H9 (cell line): ENCODE data around the gene FBXO42. TPM values are rescaled to one million over a fixed set of nuclear protein-coding genes. Genes with fewer than 3 reads are reported as not detected.

Experiments
- DNase-seq: peaks from one replicate; pipeline ENCODE4 v3.0.0-alpha.2; 2017
- H2AFZ ChIP-seq: one replicate; pipeline ENCODE4 v1.6.1; 2013; ENCODE audit warnings: mild to moderate bottlenecking, low read length, control low read depth, moderate library complexity
- H2AK5ac ChIP-seq: 2 replicates; pipeline ENCODE4 v1.6.1; 2013; ENCODE audit warnings: low read length, control low read depth, mixed read lengths; ENCODE audit not compliant: insufficient read length
- H2BK120ac ChIP-seq: one replicate; pipeline ENCODE4 v1.6.1; 2013; ENCODE audit warnings: low read depth, mild to moderate bottlenecking, low read length, control low read depth, inconsistent platforms; ENCODE audit not compliant: poor library complexity, severe bottlenecking
- H2BK12ac ChIP-seq: 2 replicates; pipeline ENCODE4 v1.6.1; 2013; ENCODE audit warnings: low read length, control low read depth, mixed read lengths, low read depth; ENCODE audit not compliant: insufficient read length
- H2BK15ac ChIP-seq: 2 replicates; pipeline ENCODE4 v1.6.1; 2013; ENCODE audit warnings: low read depth, low read length, control low read depth
- H2BK20ac ChIP-seq: one replicate; pipeline ENCODE4 v1.6.1; 2013; ENCODE audit warnings: low read depth, mild to moderate bottlenecking, low read length, control low read depth, inconsistent platforms; ENCODE audit not compliant: poor library complexity, severe bottlenecking
- H2BK5ac ChIP-seq: 2 replicates; pipeline ENCODE4 v1.6.1; 2013; ENCODE audit warnings: low read length, control low read depth, mixed read lengths; ENCODE audit not compliant: insufficient read length
- H3K14ac ChIP-seq: 2 replicates; pipeline ENCODE4 v1.6.1; 2013; ENCODE audit warnings: low read length, control low read depth; ENCODE audit not compliant: insufficient read depth
- H3K18ac ChIP-seq: 2 replicates; pipeline ENCODE4 v1.6.1; 2013; ENCODE audit warnings: low read depth, mild to moderate bottlenecking, mixed read lengths, low read length, control low read depth; ENCODE audit not compliant: insufficient read length
- H3K23ac ChIP-seq: 2 replicates; pipeline ENCODE4 v1.6.1; 2013; ENCODE audit warnings: low read length, control low read depth, mixed read lengths, low read depth; ENCODE audit not compliant: insufficient read length
- H3K23me2 ChIP-seq: 2 replicates; pipeline ENCODE4 v1.6.1; 2013; ENCODE audit warnings: low read depth, mild to moderate bottlenecking, mixed read lengths, low read length, control low read depth; ENCODE audit not compliant: insufficient read length, poor library complexity, severe bottlenecking
- H3K27ac ChIP-seq: 2 replicates; pipeline ENCODE4 v1.5.1; 2013; ENCODE audit warnings: low read length, control low read depth, mixed read lengths, low read depth; ENCODE audit not compliant: insufficient read length
- H3K27me3 ChIP-seq: 2 replicates; pipeline ENCODE4 v1.6.1; 2013; ENCODE audit warnings: low read length, control low read depth, inconsistent platforms; ENCODE audit not compliant: insufficient read depth
- H3K4ac ChIP-seq: 2 replicates; pipeline ENCODE4 v1.6.1; 2013; ENCODE audit warnings: low read depth, mild to moderate bottlenecking, control low read depth, inconsistent platforms, low read length, moderate library complexity
- H3K4me1 ChIP-seq: 2 replicates; pipeline ENCODE4 v1.6.1; 2013; ENCODE audit warnings: low read length, control low read depth, inconsistent platforms; ENCODE audit not compliant: insufficient read depth
- H3K4me2 ChIP-seq: 2 replicates; pipeline ENCODE4 v1.6.1; 2013; ENCODE audit warnings: low read length, control low read depth, mixed read lengths; ENCODE audit not compliant: insufficient read length, insufficient read depth
- H3K56ac ChIP-seq: 2 replicates; pipeline ENCODE4 v1.6.1; 2013; ENCODE audit warnings: low read depth, mild to moderate bottlenecking, mixed read lengths, low read length, control low read depth; ENCODE audit not compliant: insufficient read length
- H3K79me1 ChIP-seq: 2 replicates; pipeline ENCODE4 v1.6.1; 2013; ENCODE audit warnings: low read depth, mild to moderate bottlenecking, moderate library complexity, low read length, control low read depth, inconsistent platforms; ENCODE audit not compliant: insufficient read depth, poor library complexity, severe bottlenecking
- H3K79me2 ChIP-seq: 2 replicates; pipeline ENCODE4 v1.6.1; 2013; ENCODE audit warnings: low read length, control low read depth, inconsistent platforms; ENCODE audit not compliant: insufficient read depth
- H3K9ac ChIP-seq: 2 replicates; pipeline ENCODE4 v1.6.1; 2013; ENCODE audit warnings: low read length, control low read depth, mixed read lengths; ENCODE audit not compliant: insufficient read length; ENCODE audit errors: extremely low read depth
- H3K9me3 ChIP-seq: one replicate; pipeline ENCODE4 v1.6.1; 2013; ENCODE audit warnings: low read depth, low read length, inconsistent platforms; ENCODE audit not compliant: control insufficient read depth
- H3T11ph ChIP-seq: one replicate; pipeline ENCODE4 v1.6.1; 2013; ENCODE audit warnings: mild to moderate bottlenecking, low read length, control low read depth, inconsistent platforms
- H4K20me1 ChIP-seq: one replicate; pipeline ENCODE4 v1.6.1; 2013; ENCODE audit not compliant: control insufficient read depth, insufficient read length, insufficient read depth
- H4K5ac ChIP-seq: 2 replicates; pipeline ENCODE4 v1.6.1; 2013; ENCODE audit warnings: low read depth, mild to moderate bottlenecking, mixed read lengths, low read length, control low read depth; ENCODE audit not compliant: insufficient read length
- H4K8ac ChIP-seq: replicated peaks from 2 replicates; pipeline ENCODE4 v1.6.1; 2013; ENCODE audit warnings: low read length, control low read depth, mixed read lengths, low read depth; ENCODE audit not compliant: insufficient read length
- H4K91ac ChIP-seq: 2 replicates; pipeline ENCODE4 v1.6.1; 2013; ENCODE audit warnings: low read depth, mild to moderate bottlenecking, moderate library complexity, mixed read lengths, low read length, control low read depth; ENCODE audit not compliant: insufficient read length
- H3K27ac Mint-ChIP-seq, 3 experiments: 2 replicates in 2 of 3; 3 replicates in 1 of 3; pipeline ENCODE4 v1.8.0; 2020 to 2021; ENCODE audit warnings: mixed read lengths in 3 of 3, mild to moderate bottlenecking in 1 of 3, moderate library complexity in 1 of 3
- H3K27me3 Mint-ChIP-seq: 2 replicates; pipeline ENCODE4 v1.8.0; 2021; ENCODE audit warnings: low read depth, mild to moderate bottlenecking, moderate library complexity, mixed read lengths
- H3K36me3 Mint-ChIP-seq, 3 experiments: 2 replicates in 2 of 3; 3 replicates in 1 of 3; pipeline ENCODE4 v1.8.0; 2020 to 2021; ENCODE audit warnings: low read depth in 3 of 3, mixed read lengths in 3 of 3; ENCODE audit not compliant: insufficient read depth in 1 of 3
- H3K4me1 Mint-ChIP-seq, 2 experiments: 2 replicates each; pipeline ENCODE4 v1.8.0; 2020; ENCODE audit warnings: mixed read lengths in 2 of 2
- H3K4me3 Mint-ChIP-seq, 2 experiments: 2 replicates in 1 of 2; 3 replicates in 1 of 2; pipeline ENCODE4 v1.8.0; 2020 to 2021; ENCODE audit warnings: mild to moderate bottlenecking in 2 of 2, mixed read lengths in 2 of 2, moderate library complexity in 1 of 2
- H3K9me3 Mint-ChIP-seq, 2 experiments: 2 replicates in 1 of 2; 3 replicates in 1 of 2; pipeline ENCODE4 v1.8.0; 2020; ENCODE audit warnings: mild to moderate bottlenecking in 2 of 2, mixed read lengths in 2 of 2, moderate library complexity in 1 of 2
- CTCF ChIP-seq: fragments of 200-600 bp; sonication (generic); conservative IDR thresholded peaks from 3 replicates; pipeline ENCODE4 v1.8.0; 2021; ENCODE audit warnings: antibody characterized with exemption, mild to moderate bottlenecking
- WGBS: extraction: QIAGEN DNeasy Blood & Tissue Kit; methylation state at CpG from one replicate; pipeline ENCODE4 v1.1.7; 2013; ENCODE audit warnings: missing lambda C conversion rate, low lambda C conversion rate, mixed read lengths; ENCODE audit not compliant: insufficient read length; ENCODE audit errors: extremely low coverage; 5-methylcytosine and 5-hydroxymethylcytosine counted together
- total RNA-seq: library from RNA; stranded (reverse); gene quantifications from 2 replicates; pipeline ENCODE4 v1.2.1, GENCODE V29; 2021

The FBXO42 gene
- total RNA-seq, 1 experiment from 2014 or later = 17.4 TPM

DNA sequence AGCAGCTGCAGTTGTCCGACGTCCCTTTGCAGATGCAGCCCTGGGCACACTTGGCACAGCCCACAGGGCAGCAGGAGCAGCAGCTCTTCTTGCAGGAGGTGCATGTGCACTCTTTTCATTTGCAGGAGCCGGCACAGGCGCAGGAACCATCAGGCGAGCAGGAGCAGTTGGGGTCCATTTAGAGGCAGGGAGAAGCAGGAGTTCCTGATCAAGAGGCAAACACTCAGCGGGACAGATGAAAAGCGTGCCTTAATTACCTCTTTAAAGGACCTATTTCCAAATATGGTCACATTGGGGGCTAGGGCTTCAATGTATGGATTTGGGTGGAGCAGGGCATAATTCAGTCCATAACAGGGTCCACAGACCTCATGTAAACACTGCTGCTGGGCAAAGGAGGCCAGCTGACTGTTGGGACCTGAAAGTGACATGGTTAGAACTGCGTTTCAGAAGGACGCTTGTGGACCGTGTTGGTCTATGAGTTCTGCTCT lies 111.0 kb downstream of the FBXO42 start:
- Histone ChIP-seq H2BK5ac (no peak overlapping the region), H4K5ac (no peak overlapping the region), H3K9me3 (no peaks in the 10 kb centered on the region), H4K8ac (no peak overlapping the region), H3K4me2 (no peak overlapping the region), H3K18ac (no peak overlapping the region), H2AK5ac (no peak overlapping the region), H3K56ac (no peak overlapping the region), H3K27ac (no peak overlapping the region), H2BK15ac (no peak overlapping the region), H3K79me2 (no peaks in the 10 kb centered on the region), H3T11ph (no peak overlapping the region), H4K91ac (no peak overlapping the region), H2BK120ac (no peak overlapping the region), H3K4ac (no peak overlapping the region), H2BK20ac (no peak overlapping the region), H3K23ac (no peak overlapping the region), H2AFZ (no peak overlapping the region), H3K14ac (no peak overlapping the region), H2BK12ac (no peak overlapping the region), H3K23me2 (peaks cover 5% of the 10 kb centered on the region), H3K9ac (no peak overlapping the region), H3K4me1 (0 out of 2 replicates have a peak, but pooled peaks cover 2% of the 10 kb centered on the region), H3K79me1 (no peaks in the 10 kb centered on the region), H3K27me3 (no peaks in the 10 kb centered on the region), H4K20me1 (no peaks in the 10 kb centered on the region)
- Mint-ChIP-seq H3K4me3 (no peak overlapping the region), H3K9me3 (no peaks in the 10 kb centered on the region; a peak in 2 of 5 replicates), H3K27ac (no peak overlapping the region; a peak in 1 of 7 replicates), H3K27me3 (peaks cover 1% of the 10 kb centered on the region; the same call in 1 of the 2 replicates), H3K36me3 (no peaks in the 10 kb centered on the region), H3K4me1 (peaks cover 6 to 17% of the 10 kb centered on the region in 2 experiments)
- TF ChIP-seq CTCF = no peak
- DNase-seq = no peak
- WGBS = no CpG with 5 or more reads among the region's 10 CpGs
